DMS153 treated with DMSO at 0.1 percent for 48 hours (cell line): Measurements from ENCODE around the gene MARCHF5.
"Not testable (repeated sequence)": the region's sequence is repeated elsewhere in the genome, so short reads cannot be mapped to it uniquely, and the experiment has no call there.

ENCODE experiments used
- DNase-seq: peaks from one replicate; lab custom pipeline; 2025; ENCODE audit not compliant: unreplicated experiment; lab: John Stamatoyannopoulos, UW

Gene MARCHF5

DNA sequence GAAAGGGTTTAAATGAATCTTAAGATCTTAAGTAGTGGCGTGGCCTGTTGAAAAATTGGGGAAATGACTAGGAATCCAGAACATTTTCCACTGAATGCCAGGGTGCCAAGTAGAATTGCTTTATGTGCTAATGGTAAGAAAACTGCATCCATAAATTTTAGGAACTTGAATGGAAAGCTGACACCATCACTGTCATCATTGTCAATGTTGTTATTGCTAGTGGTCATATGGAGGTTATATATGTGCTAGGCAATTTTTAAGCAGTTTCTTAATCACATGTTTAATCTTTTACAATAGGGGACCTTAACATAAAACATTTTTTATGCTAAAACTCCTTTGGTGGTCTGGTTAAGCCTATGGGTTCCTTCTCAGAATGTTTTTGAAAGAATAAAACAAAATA, 13.1 kb downstream of the MARCHF5 start:
- DNase-seq, result no peak

DNA sequence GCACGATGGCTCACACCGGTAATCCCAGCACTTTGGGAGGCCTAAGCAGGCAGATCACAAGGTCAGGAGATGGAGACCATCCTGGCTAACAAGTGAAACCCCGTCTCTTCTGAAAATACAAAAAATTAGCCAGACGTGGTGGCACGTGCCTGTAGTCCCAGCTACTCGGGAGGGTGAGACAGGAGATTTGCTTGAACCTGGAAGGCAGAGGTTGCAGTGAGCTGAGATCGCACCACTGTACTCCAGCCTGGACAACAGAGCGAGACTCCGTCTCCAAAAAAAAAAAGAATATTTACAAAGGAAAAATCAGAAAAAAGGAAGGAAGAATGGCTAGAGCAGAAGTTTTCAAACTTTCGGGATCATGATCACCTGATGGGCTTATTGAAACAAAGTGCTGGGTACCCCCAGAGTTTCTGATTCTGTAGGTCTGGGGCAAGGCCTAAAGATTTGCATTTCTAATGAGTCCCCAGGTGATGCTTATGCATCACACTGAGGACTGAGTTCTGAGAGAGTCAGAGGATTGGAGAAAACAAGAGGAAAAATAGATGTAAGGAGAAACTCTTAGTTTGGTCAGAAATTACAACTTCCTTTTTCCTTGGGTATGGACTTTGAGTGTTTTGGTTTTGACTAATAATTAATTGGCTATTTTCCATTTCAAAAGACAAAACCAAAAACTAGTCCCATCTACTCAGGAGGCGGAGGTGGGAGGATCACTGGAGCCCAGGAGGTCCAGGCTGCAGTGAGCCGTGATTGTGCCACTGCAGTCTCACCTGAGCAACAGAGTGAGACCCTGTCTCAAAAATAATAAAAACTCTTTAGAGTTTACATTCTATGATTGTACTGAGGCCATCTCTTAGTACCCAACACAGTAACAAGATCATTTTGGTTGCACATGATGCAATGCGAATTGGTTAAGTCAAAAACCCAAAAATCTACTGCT, 14.4 kb downstream of the MARCHF5 start:
- no peak for DNase-seq

DNA sequence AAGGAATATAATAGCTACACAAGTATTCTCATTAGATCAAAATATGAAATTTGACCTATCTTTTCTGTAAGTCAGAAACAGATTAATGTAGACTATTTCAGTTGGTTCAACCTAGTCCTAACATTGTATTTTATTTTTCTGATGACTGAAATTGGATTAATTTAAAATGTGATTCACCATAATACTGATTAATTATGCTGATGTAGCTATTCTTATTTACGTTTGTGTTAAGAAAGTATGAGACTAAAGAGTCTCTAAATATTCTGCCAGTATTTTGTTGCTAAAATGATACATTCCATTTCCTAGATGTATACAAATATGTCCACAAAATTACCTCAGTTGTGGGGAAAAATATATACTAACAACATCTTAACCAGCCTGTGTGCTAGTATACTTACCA, 18.3 kb downstream of the MARCHF5 start:
- DNase-seq, result no peak

DNA sequence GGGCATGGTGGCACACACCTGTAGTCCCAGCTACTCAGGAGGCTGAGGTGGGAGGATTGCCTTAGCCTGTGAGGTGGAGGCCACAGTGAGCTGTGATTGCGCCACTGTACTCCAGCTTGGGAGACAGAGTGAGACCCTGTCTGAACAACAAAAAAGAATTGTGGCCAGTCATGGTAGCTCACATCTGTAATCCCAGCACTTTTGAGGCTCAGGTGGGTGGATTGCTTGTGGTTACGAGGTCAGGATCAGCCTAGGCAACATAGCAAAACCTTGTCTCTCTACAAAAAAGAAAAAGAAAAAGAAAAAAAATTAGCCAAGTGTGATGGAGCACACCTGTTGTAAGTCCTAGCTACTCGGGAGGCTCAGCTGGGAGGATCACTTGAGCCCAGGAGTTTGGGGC, 22.8 kb downstream of the MARCHF5 start:
- no peak for DNase-seq

DNA sequence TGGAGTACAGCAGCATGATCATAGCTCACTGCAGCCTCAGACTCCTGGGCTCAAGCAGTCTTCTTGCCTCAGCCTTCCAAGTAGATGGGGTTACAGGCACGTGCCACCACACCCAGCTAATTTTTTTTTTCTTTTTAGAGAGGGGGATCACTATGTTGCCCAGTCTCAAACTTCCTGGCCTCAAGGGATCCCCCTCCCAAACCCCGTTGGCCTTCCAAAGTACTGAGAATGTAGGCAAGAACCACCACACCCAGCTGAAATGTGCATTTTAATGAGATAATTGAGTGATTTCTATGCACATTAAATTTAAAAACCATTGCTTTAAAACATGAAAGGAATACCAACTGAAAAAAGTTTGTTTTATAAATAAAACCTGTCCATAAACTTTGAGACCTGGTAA, 25.6 kb downstream of the MARCHF5 start:
- no peak for DNase-seq

DNA sequence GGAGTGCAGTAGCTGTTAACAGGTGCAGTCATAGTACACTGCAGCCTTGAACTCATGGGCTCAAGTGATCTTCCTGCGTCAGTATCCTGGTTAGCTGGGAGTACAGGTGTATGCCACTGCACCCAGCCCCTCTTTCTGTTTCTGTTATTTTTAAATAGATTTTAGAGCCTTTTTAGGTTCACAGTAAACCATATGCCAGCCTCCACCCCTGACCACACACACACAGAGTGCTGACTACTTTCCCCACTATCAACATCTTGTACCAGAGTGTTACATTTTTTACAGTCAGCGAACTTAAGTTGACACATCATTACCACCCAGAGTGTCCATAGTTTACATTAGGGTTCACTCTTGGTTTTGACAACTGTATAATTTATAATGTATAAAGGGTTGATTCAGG, 32.1 kb downstream of the MARCHF5 start:
- no peak for DNase-seq

DNA sequence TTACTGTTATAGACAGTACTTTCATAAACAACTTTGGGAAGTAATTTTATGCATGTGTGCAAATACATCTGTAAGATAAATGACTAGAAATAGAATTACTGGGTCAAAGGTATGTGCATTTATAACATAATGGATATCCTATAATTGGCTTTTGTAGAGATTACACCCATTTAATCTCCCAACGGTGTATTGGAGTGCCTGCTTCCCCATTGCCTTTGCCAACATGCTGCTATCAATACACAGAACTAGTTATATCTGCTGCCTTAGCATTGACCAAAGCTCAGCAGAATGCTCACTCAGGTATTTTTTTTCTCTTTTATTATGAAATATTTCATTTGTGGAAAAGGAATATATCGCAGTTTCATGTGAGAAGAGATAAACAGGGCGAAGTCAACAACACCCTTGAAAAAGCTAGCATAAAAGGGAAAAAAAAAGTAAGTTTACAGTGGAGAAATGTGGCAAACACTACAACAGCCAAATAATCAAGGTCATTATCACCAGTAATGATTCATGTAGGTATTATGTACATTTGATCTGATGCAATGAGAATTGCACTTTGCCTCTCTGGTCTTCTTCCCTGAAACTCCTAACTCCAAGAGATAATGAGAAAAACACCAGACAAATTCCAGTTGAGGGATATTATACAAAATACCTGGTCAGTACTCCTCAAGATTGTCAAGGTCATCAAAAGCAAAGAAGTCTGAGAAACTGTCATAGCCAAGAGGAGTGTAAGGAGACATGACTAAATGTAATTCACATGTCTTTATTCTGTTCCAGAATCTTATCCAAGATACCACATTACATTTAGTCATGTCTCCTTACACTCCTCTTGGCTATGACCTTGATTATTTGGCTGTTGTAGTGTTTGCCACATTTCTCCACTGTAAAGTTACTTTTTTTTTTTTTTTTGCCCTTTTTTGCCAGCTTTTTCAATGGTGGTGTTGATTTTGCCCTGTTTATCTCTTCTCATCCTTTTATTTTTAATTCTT, 36.8 kb downstream of the MARCHF5 start:
- DNase-seq, result no peak

DNA sequence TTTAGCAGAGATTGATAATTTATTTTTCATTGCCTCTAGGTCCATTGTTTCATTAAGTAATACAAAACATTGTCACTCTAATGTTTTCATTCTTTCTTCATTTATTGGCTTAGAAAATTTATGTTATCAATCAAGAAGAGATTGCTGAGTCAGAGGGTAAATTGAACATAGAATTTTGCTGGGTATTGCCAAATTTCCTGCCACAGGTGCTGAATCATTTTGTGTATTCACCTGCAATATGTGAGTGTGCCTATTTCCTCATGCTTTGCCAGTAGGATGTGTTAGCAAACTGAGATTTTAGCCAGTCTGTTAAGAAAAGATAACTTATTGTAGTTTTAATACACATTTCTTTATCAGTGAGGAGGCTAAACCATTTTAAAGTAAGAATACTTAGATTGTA, 38.0 kb downstream of the MARCHF5 start:
- no peak for DNase-seq

DNA sequence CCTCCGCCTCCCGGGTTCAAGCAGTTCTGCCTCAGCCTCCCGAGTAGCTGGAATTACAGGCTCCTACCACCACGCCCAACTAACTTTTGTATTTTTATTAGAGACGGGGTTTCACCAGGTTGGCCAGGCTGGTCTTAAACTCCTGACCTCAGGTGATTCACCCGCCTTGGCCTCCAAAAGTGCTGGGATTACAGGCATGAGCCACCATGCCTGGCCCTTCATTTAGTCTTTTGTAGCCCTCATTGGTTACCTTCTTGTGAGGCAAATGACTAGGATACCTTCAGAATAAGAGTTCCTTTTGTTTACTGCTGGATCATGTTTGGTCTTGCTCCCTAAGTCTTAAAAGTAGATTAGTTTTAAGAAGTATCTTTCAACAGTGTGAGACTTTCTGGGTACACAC, 39.0 kb downstream of the MARCHF5 start:
- DNase-seq, result not testable (repeated sequence)

DNA sequence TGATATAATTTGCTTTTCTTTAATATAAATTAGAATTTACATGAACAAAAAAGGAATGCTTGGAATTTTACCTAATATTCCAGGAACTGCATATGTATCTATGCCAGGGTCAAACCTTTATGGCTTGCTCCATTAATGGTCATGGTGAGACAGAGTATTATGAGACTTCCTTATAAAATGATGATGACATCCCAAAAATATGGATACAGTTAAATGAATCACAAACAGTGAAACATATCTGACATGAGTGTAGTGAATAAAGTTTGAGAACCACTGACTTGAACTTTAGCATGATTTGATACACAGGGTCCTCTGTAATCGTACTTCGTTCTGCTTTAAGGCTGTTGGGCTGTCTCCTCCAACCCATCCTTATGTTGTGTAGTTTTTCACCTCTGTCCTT, 51.8 kb downstream of the MARCHF5 start:
- no peak for DNase-seq

DNA sequence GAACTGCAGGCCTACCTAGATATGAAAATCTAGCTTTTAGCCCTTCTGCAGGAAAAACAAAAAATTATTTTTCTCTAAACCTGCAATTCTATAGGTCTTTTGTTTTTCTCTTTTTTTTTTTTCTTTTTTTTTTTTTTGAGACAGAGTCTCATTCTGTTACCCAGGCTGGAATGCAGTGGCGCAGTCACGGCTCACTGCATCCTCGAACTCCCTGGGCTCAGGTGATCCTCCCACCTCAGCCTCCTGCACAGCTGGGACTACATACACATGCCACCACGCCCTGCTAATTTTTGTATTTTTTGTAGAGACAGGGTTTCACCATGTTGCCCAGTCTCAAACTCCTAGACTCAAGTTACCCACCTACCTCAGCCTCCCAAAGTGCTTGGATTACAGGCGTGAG, 54.6 kb downstream of the MARCHF5 start:
- not testable (repeated sequence) for DNase-seq

DNA sequence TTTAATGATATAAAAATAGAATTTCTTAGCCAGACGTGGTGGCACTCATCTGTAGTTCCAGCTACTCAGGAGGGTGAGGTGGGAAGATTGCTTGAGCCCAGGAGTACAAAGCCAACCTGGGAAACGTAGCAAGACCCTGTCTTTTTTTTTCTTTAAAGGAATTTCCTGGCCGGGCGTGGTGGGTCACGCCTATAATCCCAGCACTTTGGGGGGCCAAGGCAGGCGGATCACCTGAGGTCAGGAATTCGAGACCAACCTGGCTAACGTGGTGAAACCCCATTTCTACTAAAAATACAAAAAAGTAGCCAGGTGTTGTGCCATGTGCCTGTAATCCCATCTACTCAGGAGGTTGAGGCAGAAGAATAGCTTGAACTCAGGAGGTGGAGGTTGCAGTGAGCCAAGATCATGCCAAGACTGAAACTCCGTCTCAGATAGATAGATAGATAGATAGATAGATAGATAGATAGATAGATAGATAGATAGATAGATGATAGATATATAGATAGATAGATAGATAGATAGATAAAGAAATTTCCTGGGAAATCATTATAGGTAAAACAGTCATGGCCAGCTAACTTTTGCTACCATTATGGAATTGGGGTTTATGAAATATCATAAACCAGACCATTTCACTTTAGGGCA, 56.2 kb downstream of the MARCHF5 start:
- not testable (repeated sequence) for DNase-seq

DNA sequence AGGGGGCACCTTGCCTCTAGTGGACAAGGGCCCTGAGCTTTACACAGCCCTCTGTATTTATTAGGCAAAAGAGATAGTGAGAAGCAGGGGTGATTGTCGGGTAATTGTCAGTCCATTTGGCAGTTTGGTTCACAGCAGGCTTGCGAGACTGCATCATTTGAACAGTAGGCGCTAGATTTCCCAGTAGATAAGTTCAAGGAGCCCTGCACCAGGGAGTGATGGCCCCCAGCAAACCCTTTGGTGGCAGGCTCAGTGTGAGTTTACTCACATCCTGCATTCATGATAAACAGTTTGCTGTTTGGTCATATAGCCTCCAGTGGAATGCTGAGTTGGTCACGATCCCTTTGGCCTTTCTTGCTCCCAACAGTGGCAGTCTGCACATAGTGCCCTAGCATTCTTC, 59.4 kb downstream of the MARCHF5 start:
- no peak for DNase-seq

DNA sequence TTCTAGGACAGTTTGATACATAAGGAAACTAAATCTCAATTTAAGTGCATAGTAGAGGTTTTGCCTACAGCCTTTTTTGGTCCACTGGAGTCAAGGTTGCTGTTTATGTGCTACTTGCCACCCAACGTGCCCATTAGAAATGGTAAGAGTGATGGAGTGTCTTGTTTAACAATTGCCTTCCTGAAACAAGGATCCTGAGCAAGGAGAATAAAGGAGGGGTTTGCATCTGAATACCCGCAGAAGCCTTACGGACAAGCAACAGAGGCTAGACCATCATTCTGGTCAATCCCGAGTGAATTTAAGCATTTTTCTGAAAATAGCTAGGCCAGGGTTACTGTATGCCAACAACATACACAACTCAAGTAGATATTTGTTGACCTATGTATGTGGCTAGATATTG, 63.6 kb downstream of the MARCHF5 start:
- no peak for DNase-seq

DNA sequence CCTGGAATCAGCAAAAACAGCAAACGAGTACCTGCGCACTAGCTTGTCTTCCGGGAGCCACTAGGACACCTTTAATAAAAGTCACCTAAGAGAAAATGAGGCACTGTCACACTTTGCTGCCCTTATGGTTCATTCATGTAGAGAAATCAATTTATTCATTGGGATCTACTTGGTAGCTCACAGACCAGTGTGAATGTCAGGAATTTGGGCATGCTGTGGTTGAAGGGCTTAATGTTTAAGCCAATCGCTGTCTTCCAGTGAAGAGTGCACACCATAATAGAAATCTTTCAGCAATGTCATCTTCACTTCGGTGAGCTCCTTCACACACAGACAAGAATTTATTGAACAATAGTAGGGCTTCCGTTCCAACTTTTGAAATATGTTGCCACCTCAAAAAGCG, 65.1 kb downstream of the MARCHF5 start:
- no peak for DNase-seq

DNA sequence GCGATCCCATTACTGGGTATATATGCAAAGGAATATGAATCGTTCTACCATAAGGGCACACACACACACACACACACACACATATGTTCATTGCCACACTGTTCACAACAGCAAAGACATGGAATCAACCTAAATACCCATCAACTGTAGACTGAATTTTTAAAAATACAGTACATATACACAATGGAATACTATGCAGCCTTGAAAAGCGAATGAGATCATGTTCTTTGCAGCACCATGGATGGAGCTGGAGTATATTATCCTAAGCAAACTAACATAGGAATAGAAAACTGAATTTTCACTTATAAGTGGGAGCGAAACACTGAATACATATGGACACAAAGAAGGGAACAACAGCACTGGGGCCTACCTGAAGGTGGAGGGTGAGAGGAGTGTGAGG, 72.5 kb downstream of the MARCHF5 start:
- no peak for DNase-seq

DNA sequence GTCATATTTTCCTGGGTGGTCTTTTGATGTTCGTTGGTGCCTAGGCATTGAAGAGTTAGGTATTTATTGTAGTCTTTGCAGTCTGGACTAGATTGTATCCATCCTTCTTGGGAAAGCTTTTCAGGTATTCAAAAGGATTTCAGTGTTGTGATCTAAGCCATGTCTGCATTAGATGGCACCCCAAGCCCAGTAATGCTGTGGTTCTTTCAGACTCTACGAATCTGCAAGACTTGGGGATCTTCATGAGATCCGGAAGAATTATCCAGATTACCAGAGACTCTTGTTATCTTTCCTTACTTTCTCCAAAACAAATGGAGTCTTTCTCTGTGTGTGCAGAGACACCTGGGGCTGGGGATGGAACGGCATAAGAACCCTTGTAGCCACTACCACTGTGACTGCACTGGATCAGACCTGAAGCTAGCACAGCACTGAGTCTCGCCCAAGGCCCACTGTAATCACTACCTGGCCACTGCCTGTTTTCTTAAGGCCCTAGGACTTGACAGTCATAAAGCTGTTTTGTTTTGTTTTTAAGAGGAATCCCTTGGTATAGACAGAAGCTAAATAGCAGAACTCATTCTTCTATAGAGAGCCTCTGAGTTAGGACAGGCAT, 75.5 kb downstream of the MARCHF5 start:
- no peak for DNase-seq

DNA sequence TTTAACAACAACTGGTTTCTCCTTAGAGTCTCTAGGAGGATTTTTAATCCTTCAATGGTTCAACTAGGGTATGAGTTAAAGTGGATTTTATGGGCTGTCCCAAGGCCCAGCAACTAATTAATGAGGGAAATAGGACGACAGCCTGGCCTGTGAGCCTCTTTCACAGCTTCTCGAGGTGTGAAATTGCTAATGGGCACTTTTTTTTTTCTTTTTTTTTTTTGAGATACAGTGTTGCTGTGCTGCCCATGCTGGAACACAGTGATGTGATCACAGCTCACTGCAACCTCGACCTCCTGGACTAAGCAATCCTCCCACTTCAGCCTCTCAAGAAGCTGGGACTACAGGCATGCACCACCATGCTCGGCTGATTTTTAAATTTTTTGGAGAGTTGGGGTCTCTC, 87.0 kb downstream of the MARCHF5 start:
- no peak for DNase-seq

DNA sequence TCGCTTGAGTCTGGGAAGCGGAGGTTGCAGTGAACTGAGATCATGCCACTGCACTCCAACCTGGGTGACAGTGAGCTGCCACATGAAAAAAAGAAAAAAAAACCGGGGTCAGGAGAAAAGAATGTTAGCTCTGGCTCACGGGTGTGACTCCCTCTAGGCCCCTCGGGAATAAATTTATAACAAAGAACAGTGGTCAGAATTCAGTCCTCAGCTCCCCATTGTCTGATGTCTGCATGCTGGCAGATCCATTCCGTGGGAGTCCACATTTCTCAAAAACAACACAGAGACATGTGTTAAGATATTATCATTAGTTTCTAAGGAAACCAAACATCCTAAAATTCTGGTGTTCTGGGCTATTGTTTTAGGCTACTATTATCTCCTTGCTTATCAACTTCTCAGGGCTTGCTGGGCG, 90.6 kb downstream of the MARCHF5 start:
- no peak for DNase-seq

DNA sequence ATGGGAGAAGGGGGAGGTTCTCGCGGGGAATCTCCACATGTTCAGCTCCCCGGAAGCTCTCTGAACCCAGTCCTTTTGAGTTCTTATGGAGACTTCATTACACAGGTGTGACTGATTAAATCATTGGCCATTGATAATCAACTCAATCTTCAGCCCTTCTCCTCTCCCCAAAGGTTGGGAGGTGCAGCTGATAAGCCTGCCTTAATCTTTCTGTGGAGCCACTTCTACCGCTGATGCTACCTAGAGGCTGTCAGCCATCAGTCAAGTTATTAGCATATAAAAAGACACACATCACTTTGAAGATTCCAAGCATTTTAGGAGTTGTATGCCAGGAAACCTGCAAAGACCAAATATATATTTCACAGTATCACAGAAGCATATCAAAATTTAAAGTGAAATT, 91.7 kb downstream of the MARCHF5 start:
- DNase-seq, result no peak

DNA sequence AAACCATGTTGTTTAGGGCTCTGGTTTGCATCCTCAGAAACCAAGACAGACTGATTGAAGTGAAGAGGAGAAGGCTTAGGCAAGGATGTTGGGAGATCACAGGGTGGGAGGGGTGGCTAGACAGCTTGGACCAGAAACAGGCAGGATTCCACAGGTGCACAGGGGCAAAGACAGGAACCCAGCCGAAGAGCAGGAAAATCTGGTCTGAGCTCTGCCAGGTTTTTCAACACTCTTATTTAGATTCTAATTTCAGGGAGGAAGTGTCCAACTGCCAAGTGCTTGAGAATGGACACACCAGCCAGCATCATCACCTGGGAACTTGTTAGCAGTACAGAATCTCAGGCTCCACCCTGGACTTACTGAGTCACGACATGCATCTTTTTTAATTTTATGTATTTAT, 93.8 kb downstream of the MARCHF5 start:
- no peak for DNase-seq
